Activated naive CD8-positive, alpha-beta T cell treated with anti-CD3 and anti-CD28 coated beads for 36 hours (primary cell): ENCODE results near the gene AURKA. TPM values are rescaled to one million over a fixed set of nuclear protein-coding genes. Genes with fewer than 3 reads are reported as not detected.
"Not testable (repeated sequence)": the region's sequence is repeated elsewhere in the genome, so short reads cannot be mapped to it uniquely, and the experiment has no call there.

Experiments
- DNase-seq: peaks from one replicate; pipeline ENCODE4 v3.0.0; 2021
- H3K27ac Mint-ChIP-seq: one replicate; pipeline ENCODE4 v1.8.0; 2022; ENCODE audit warnings: mild to moderate bottlenecking, moderate library complexity, mixed read lengths
- H3K27me3 Mint-ChIP-seq: one replicate; pipeline ENCODE4 v1.8.0; 2022; ENCODE audit warnings: mild to moderate bottlenecking, mixed read lengths
- H3K36me3 Mint-ChIP-seq: one replicate; pipeline ENCODE4 v1.8.0; 2021; ENCODE audit warnings: mild to moderate bottlenecking, mixed read lengths
- H3K4me1 Mint-ChIP-seq: one replicate; pipeline ENCODE4 v1.8.0; 2021; ENCODE audit warnings: mixed read lengths
- H3K4me3 Mint-ChIP-seq: one replicate; pipeline ENCODE4 v1.8.0; 2022; ENCODE audit warnings: mild to moderate bottlenecking, moderate library complexity, mixed read lengths
- H3K9me3 Mint-ChIP-seq: one replicate; pipeline ENCODE4 v1.8.0; 2022; ENCODE audit warnings: mixed read lengths
- total RNA-seq, 2 experiments: library from RNA; stranded (reverse); gene quantifications; one replicate each; pipeline ENCODE4 v1.2.3, GENCODE V29; 2021

Gene AURKA
- total RNA-seq, 2 experiments from 2014 or later = 83.6 to 85.1 TPM

GRCh38 chr20:56390396-56390795 is 1.6 kb downstream of the AURKA start:
- Mint-ChIP-seq H3K36me3 (peaks cover 44% of the 10 kb centered on the region), H3K4me1 (peaks cover 19% of the 10 kb centered on the region)
- not testable (repeated sequence) for H3K27me3 Mint-ChIP-seq, DNase-seq, H3K4me3 Mint-ChIP-seq, H3K9me3 Mint-ChIP-seq, H3K27ac Mint-ChIP-seq

- no peak overlapping the region for H3K27ac Mint-ChIP-seq
- peaks cover 45% of the 10 kb centered on the region for H3K36me3 Mint-ChIP-seq
- H3K4me1 Mint-ChIP-seq = peaks cover 14% of the 10 kb centered on the region
Observed at GRCh38 chr20:56389807-56390206, 2.2 kb downstream of the AURKA start.

GRCh38 chr20:56388882-56389281 is 3.1 kb downstream of the AURKA start:
- no peaks in the 10 kb centered on the region for H3K27me3 Mint-ChIP-seq
- peaks cover 11% of the 10 kb centered on the region for H3K4me1 Mint-ChIP-seq
- H3K27ac Mint-ChIP-seq = no peak overlapping the region
- no peaks in the 10 kb centered on the region for H3K9me3 Mint-ChIP-seq
- H3K36me3 Mint-ChIP-seq = peaks cover 43% of the 10 kb centered on the region
- DNase-seq = no peak
- no peak overlapping the region for H3K4me3 Mint-ChIP-seq

More at GRCh38 chr20:56389807-56390206, 2.2 kb downstream of the AURKA start:
- Mint-ChIP-seq H3K27me3 (no peaks in the 10 kb centered on the region), H3K9me3 (no peaks in the 10 kb centered on the region), H3K4me3 (no peak overlapping the region)
- no peak for DNase-seq

GRCh38 chr20:56386219-56386618 is 5.8 kb downstream of the AURKA start:
- H3K27me3 Mint-ChIP-seq = no peaks in the 10 kb centered on the region
- H3K4me1 Mint-ChIP-seq = peaks cover 15% of the 10 kb centered on the region
- H3K36me3 Mint-ChIP-seq = peaks cover 46% of the 10 kb centered on the region
- no peak overlapping the region for H3K27ac Mint-ChIP-seq
- no peak for DNase-seq
- no peaks in the 10 kb centered on the region for H3K9me3 Mint-ChIP-seq
- H3K4me3 Mint-ChIP-seq = no peak overlapping the region

GRCh38 chr20:56385130-56385529 is 6.9 kb downstream of the AURKA start:
- no peak for DNase-seq
- peaks cover 18% of the 10 kb centered on the region for H3K4me1 Mint-ChIP-seq

GRCh38 chr20:56383334-56383733 is 8.7 kb downstream of the AURKA start:
- H3K4me1 Mint-ChIP-seq = peaks cover 18% of the 10 kb centered on the region

More at GRCh38 chr20:56385130-56385529, 6.9 kb downstream of the AURKA start:
- Mint-ChIP-seq H3K36me3 (peaks cover 49% of the 10 kb centered on the region), H3K27ac (no peak overlapping the region), H3K4me3 (no peak overlapping the region), H3K27me3 (no peaks in the 10 kb centered on the region), H3K9me3 (no peaks in the 10 kb centered on the region)

GRCh38 chr20:56382696-56383095 is 9.3 kb downstream of the AURKA start:
- no peak for DNase-seq
- Mint-ChIP-seq H3K4me1 (peaks cover 18% of the 10 kb centered on the region), H3K9me3 (no peaks in the 10 kb centered on the region), H3K36me3 (peaks cover 56% of the 10 kb centered on the region), H3K4me3 (no peak overlapping the region), H3K27me3 (no peaks in the 10 kb centered on the region), H3K27ac (no peak overlapping the region)

More at GRCh38 chr20:56383334-56383733, 8.7 kb downstream of the AURKA start:
- no peaks in the 10 kb centered on the region for H3K27me3 Mint-ChIP-seq
- DNase-seq = no peak
- H3K27ac Mint-ChIP-seq = no peak overlapping the region
- no peak overlapping the region for H3K4me3 Mint-ChIP-seq
- H3K9me3 Mint-ChIP-seq = no peaks in the 10 kb centered on the region
- H3K36me3 Mint-ChIP-seq = peaks cover 50% of the 10 kb centered on the region

GRCh38 chr20:56381501-56381900 is 10.5 kb downstream of the AURKA start:
- no peak overlapping the region for H3K27ac Mint-ChIP-seq
- DNase-seq = no peak
- peaks cover 61% of the 10 kb centered on the region for H3K36me3 Mint-ChIP-seq
- H3K4me3 Mint-ChIP-seq = no peak overlapping the region
- H3K27me3 Mint-ChIP-seq = no peaks in the 10 kb centered on the region
- H3K9me3 Mint-ChIP-seq = no peaks in the 10 kb centered on the region
- H3K4me1 Mint-ChIP-seq = peaks cover 18% of the 10 kb centered on the region

GRCh38 chr20:56380375-56380774 is 11.6 kb downstream of the AURKA start:
- H3K27ac Mint-ChIP-seq = no peak overlapping the region
- no peak for DNase-seq
- peaks cover 18% of the 10 kb centered on the region for H3K4me1 Mint-ChIP-seq

GRCh38 chr20:56378386-56378785 is 13.6 kb downstream of the AURKA start:
- Mint-ChIP-seq H3K27ac (no peak overlapping the region), H3K27me3 (no peaks in the 10 kb centered on the region), H3K36me3 (peaks cover 60% of the 10 kb centered on the region), H3K9me3 (no peaks in the 10 kb centered on the region), H3K4me1 (peaks cover 19% of the 10 kb centered on the region), H3K4me3 (no peak overlapping the region)
- no peak for DNase-seq

More at GRCh38 chr20:56380375-56380774, 11.6 kb downstream of the AURKA start:
- H3K27me3 Mint-ChIP-seq = no peaks in the 10 kb centered on the region
- H3K9me3 Mint-ChIP-seq = no peaks in the 10 kb centered on the region
- H3K4me3 Mint-ChIP-seq = no peak overlapping the region
- peaks cover 63% of the 10 kb centered on the region for H3K36me3 Mint-ChIP-seq

GRCh38 chr20:56376331-56376730 is 15.7 kb downstream of the AURKA start:
- no peak overlapping the region for H3K4me3 Mint-ChIP-seq
- peaks cover 57% of the 10 kb centered on the region for H3K36me3 Mint-ChIP-seq
- H3K27me3 Mint-ChIP-seq = no peaks in the 10 kb centered on the region
- H3K4me1 Mint-ChIP-seq = peaks cover 12% of the 10 kb centered on the region
- no peaks in the 10 kb centered on the region for H3K9me3 Mint-ChIP-seq
- no peak overlapping the region for H3K27ac Mint-ChIP-seq
- DNase-seq = no peak

- no peak overlapping the region for H3K27ac Mint-ChIP-seq
- H3K4me3 Mint-ChIP-seq = no peak overlapping the region
- peaks cover 7% of the 10 kb centered on the region for H3K4me1 Mint-ChIP-seq
- H3K9me3 Mint-ChIP-seq = no peaks in the 10 kb centered on the region
- H3K27me3 Mint-ChIP-seq = no peaks in the 10 kb centered on the region
- no peak for DNase-seq
- H3K36me3 Mint-ChIP-seq = peaks cover 41% of the 10 kb centered on the region
Observed at GRCh38 chr20:56373942-56374341, 18.1 kb downstream of the AURKA start.

- Mint-ChIP-seq H3K9me3 (no peaks in the 10 kb centered on the region), H3K27me3 (no peaks in the 10 kb centered on the region), H3K36me3 (peaks cover 30% of the 10 kb centered on the region), H3K27ac (no peak overlapping the region), H3K4me1 (peaks cover 7% of the 10 kb centered on the region), H3K4me3 (no peak overlapping the region)
- no peak for DNase-seq
Observed at GRCh38 chr20:56372850-56373249, 19.2 kb downstream of the AURKA start.

GRCh38 chr20:56371977-56372376 is 20.0 kb downstream of the AURKA start:
- Mint-ChIP-seq H3K4me3 (no peak overlapping the region), H3K27ac (no peak overlapping the region), H3K27me3 (no peaks in the 10 kb centered on the region), H3K4me1 (peaks cover 7% of the 10 kb centered on the region), H3K9me3 (no peaks in the 10 kb centered on the region), H3K36me3 (peaks cover 24% of the 10 kb centered on the region)
- DNase-seq = no peak

GRCh38 chr20:56369179-56369578 is 22.8 kb downstream of the AURKA start:
- DNase-seq = no peak
- no peaks in the 10 kb centered on the region for H3K9me3 Mint-ChIP-seq
- H3K27me3 Mint-ChIP-seq = no peaks in the 10 kb centered on the region
- H3K27ac Mint-ChIP-seq = no peak overlapping the region
- no peak overlapping the region for H3K4me3 Mint-ChIP-seq
- H3K36me3 Mint-ChIP-seq = peaks cover 11% of the 10 kb centered on the region
- H3K4me1 Mint-ChIP-seq = peaks cover 7% of the 10 kb centered on the region

GRCh38 chr20:56368351-56369134 is 23.5 kb downstream of the AURKA start:
- H3K27me3 Mint-ChIP-seq = no peaks in the 10 kb centered on the region
- no peak for DNase-seq
- no peaks in the 10 kb centered on the region for H3K9me3 Mint-ChIP-seq
- H3K4me1 Mint-ChIP-seq = peaks cover 7% of the 10 kb centered on the region
- no peak overlapping the region for H3K27ac Mint-ChIP-seq
- peaks cover 11% of the 10 kb centered on the region for H3K36me3 Mint-ChIP-seq
- H3K4me3 Mint-ChIP-seq = no peak overlapping the region
